Stimulated activated CD8-positive, alpha-beta memory T cell treated with anti-CD3 and anti-CD28 coated beads, Interleukin-4, amount 100 ng/mL, for 1 hour (primary cell): ENCODE measurements around the gene PDK2.

Source experiments
- DNase-seq, 2 donors: peaks; one replicate each; pipeline ENCODE4 v3.0.0-alpha.2; 2020; ENCODE audit warnings: low read depth in 2 of 2, low spot score in 1 of 2

PDK2 gene

GRCh38 chr17:50094753-50095619, at the start of gene PDK2:
TSS of gene PDK2 (plus strand) at chr17:50095351. CDS start at chr17:50095436, 85 bp downstream.
- DNase-seq: peak; percentile 85 to 91

DNA sequence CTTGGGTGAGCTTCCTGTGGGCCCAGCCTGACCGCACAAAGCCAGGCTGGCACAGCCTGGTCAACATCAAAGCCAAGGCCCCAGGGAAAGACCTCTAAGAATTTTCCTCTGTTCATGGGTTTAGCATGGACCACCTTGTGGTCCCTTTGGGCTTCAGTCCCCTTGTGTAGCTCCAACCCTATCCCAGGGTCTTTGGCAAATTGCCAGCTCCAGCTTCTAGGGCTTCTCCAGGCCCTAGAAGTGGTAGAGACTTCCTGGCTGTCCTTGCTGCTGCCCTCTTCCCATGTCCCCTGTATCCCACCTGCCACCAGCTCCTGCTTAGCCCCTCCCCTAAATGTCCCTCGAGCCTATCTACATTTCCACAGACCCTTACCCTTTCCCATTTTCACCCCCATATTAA, 49.0 kb upstream of the PDK2 start:
- DNase-seq: no peak

GRCh38 chr17:50046667-50047066, 48.5 kb upstream of the PDK2 start:
- DNase-seq: no peak

- no peak for DNase-seq
Measured at GRCh38 chr17:50047083-50047482, 48.1 kb upstream of the PDK2 start.

DNA sequence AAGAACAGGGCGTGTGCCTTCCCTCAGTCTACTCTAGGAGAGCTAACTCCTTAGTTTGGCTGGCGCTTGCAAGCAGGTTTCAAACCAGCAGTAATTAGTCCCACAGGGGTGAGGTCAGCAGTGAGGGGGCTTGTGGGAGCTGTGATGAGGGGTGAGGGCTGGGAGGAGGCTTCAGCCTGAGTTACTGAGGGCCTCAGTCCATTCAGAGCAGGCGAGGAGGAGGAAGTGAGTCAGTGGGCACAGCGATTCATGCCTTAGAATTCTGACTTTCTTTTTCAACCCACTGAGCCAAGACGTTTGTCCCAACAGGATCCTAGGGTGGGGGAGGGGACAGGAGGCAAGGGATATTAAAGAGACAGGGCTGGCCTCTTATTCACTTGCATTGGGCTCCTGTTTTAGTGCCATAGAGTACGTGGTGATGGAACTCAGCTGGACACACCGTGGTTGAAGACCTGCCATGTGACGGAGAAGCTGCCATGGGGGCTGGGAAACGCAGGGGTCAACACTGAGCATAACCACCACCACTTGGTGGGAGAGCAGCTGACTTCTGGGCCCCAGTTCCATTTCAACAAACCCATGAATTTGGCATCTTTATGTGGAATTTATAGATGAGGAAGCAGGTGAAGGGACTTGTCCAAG, 47.5 kb upstream of the PDK2 start:
- no peak for DNase-seq

- DNase-seq: no peak
Measured at GRCh38 chr17:50048146-50048720, 46.9 kb upstream of the PDK2 start.

DNA sequence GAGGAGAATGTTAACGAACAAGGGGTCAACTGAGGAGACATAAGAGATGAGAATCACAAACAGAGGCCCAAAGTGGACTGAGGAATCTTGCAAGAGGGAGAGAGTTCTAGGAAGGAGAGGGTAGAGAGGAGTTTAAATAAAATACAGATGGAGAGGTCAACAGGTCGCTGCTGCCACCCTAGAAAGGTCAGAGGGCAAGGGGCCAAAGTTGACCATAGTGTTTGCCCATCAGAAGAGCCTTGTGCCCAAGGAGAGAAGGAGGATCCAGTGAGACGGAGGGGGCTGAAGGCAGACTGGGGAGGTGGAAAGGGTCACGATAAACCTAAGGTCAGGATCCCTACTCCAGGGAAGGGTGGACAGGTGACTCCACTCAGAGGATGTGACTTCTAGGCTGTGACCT, 46.2 kb upstream of the PDK2 start:
- DNase-seq: no peak

DNA sequence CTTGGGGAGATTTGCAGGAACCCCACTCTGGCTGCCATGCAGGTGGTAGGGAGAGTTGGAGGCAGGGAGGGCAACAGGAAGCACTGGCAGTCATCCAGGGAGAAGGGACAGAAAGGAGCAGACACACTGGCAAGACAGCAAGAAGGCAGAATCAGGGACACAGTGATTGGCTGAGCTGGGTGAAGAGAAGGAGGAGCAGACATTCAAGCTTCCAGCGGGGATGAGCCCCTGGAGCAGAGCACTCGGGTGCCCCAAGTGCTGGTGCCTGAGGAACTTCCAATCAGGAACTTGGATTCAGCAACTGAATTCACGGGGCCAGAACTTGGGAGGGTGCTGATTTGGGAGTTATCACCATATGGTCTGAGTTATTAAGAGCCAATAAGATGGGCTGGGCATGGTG, 45.5 kb upstream of the PDK2 start:
- DNase-seq: no peak

DNA sequence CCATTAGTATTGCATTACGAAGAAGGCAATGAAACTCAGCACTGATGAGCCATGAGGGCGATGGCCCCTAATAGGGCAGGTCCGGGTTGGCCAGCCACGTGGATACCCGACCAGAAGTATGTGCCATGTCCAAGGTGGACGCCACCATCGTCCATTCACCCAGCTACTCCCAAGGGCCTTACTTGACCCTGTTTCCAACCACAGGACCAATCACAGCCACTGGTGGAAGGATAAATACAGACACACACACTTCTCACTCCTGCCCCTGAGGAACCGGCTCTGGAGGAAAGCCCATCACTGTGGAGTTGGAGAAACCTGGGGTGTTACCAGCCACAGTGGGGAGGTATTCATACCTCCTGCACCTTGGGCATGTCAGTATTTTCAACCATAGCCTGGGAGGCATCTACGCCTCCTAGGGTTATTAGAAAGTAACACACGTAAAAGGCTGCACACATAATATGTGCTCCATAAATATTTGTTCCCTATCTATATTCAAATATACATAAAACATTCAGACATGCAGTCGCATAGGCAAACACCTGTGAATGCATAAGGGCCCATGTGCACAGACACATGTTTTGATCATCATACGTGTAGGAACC, 44.6 kb upstream of the PDK2 start:
- DNase-seq: no peak

DNA sequence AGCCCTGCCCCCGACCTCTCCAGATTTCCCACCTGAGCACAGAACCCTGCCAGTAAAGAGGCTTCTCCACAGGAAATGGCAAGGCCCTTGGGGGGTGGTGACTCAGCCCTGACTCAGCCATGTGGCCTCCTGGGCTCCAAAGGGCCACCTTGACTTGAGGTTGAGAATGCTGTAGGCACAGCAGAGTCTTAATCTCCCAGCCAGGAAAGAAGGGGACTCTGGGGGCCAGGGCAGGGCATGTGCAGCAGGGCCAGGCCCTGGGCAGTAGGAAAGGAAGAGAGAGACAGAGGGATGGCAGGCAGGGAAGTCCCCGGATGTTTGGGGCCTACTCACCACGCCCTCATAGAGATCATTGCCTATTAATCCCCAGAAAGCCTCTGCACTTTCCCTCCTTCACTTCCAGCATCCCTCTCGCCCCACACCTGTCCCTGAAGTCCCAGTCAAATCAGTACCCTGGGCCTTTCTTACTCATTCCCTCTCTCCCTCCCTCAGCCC, 44.0 kb upstream of the PDK2 start:
- DNase-seq: peak in 1 of 2 donors; percentile 27

- DNase-seq: no peak
Measured at GRCh38 chr17:50051606-50052005, 43.5 kb upstream of the PDK2 start.

GRCh38 chr17:50052241-50052796, 42.8 kb upstream of the PDK2 start:
- DNase-seq: no peak

GRCh38 chr17:50052822-50053653, 42.1 kb upstream of the PDK2 start:
- no peak for DNase-seq

DNA sequence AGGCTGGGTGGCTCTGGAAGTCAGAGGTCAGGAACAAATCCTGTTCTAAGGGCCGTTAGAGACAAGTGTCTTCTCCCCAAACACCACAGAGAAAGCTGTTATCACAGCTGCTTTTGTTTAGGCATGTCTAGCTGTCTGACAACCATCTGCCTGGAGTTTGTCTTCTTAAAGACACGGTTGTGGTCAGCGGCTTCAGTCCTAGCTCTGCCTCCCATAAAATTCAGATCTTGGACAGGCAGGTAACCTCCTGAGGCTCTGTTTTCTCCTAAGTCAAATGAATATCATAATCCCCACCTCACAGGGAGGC, 41.5 kb upstream of the PDK2 start:
- no peak for DNase-seq

GRCh38 chr17:50055055-50055425, 40.1 kb upstream of the PDK2 start:
- no peak for DNase-seq

- DNase-seq: peak in 1 of 2 donors; percentile 25
Measured at GRCh38 chr17:50055426-50056216, 39.5 kb upstream of the PDK2 start, which contains the start of gene ITGA3. TSS of gene ITGA3 (plus strand) at chr17:50056110. CDS start at chr17:50056440, 330 bp downstream.

GRCh38 chr17:50056217-50056960, 38.8 kb upstream of the PDK2 start:
- peak in 1 of 2 donors; percentile 42 for DNase-seq

DNA sequence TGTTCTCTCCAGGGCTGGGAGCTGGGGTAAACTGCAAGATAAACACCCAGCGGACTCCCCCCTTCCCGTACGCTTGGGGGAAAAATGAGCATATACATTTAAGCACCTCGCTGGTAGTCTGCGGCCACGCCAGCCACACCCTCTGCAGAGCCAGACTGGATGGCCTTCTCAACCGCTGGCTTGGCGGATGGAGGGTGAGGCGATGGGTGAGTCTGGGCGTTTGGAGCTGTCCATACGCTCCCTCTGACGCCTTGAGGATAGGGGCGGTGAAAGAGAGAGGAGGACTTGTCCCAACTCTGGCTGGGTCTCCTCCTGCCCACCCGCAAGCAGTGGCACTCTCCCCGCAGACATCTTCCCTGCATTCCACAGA, 38.2 kb upstream of the PDK2 start:
- no peak for DNase-seq

GRCh38 chr17:50057521-50057991, 37.6 kb upstream of the PDK2 start:
- no peak for DNase-seq
